Adrenal gland (tissue), 5 donors: ENCODE measurements around the gene ST6GALNAC6.

Experiments
- CTCF ChIP-seq, 6 experiments: fragments of 450-650 bp in 4 of 6; fragments of 200-600 bp in 2 of 6; sonication (generic) in 1 of 6; IDR thresholded peaks; 1 replicate in 5 of 6; 2 replicates in 1 of 6; pipeline versions ENCODE4 v1.5.1 to v1.8.0; 2016 to 2021; ENCODE audit warnings: antibody characterized with exemption in 6 of 6, mild to moderate bottlenecking in 2 of 6, moderate library complexity in 1 of 6
- POLR2A ChIP-seq, 2 donors: fragments of 450-650 bp; IDR thresholded peaks; one replicate each; pipeline ENCODE4 v1.6.1; 2017; ENCODE audit warnings: antibody characterized with exemption in 2 of 2, mild to moderate bottlenecking in 2 of 2, moderate library complexity in 1 of 2
- donor health status: DM: no; HTN: no; CAD: no.

DNA sequence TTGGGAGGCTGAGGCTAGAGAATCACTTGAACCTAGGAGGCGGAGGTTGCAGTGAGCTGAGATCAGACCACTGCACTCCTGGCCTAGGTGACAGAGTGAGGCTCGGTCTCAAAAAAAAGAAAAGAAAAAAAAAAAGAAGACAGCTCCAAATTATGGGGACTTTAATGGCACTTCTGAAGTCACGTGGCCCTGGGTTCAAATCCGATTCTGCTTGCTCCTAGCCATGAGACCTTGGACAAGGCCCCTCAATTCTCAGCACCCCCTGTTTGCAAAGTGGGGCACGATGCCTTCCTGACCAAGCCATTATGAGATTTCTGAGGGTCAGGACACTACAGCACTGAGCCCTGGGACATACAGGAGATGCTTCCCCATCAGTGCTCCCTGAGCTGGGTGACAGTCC is 43.9 kb downstream of the ST6GALNAC6 start:
- TF ChIP-seq CTCF (IDR thresholded peaks at IDR 0.05) (no peak), POLR2A (IDR thresholded peaks at IDR 0.05) (no peak)
